ENCODE results near the gene GABRD. TPM values are rescaled to one million over a fixed set of nuclear protein-coding genes. Genes with fewer than 3 reads are reported as not detected.

Gene GABRD
- total RNA-seq, 1 donor from 2014 or later: under 0.01 TPM

- Histone ChIP-seq H3K4me1 (ENCODE audit: control insufficient read depth in 3 of 3, insufficient read depth in 3 of 3, low read length in 3 of 3) (no peaks in the 10 kb centered on the region), H3K9me3 (ENCODE audit: control insufficient read depth in 3 of 3, low read length in 3 of 3) (peaks cover 6 to 9% (median 8%) of the 10 kb centered on the region in 3 donors), H3K4me3 (ENCODE audit: low read length in 3 of 3) (no peak overlapping the region), H3K9ac (ENCODE audit: low read depth in 1 of 3, low read length in 3 of 3) (no peak overlapping the region), H3K27me3 (ENCODE audit: control insufficient read depth in 3 of 3, insufficient read depth in 3 of 3, low read length in 3 of 3) (peaks cover 64 to 78% (median 74%) of the 10 kb centered on the region in 3 donors), H3K27ac (ENCODE audit: low read depth, low read length) (no peak overlapping the region), H3K36me3 (ENCODE audit: control insufficient read depth in 3 of 3, insufficient read depth in 3 of 3, low read length in 3 of 3) (no peaks in the 10 kb centered on the region)
Observed at GRCh38 chr1:2073382-2074230, 54.5 kb downstream of the GABRD start.

DNA sequence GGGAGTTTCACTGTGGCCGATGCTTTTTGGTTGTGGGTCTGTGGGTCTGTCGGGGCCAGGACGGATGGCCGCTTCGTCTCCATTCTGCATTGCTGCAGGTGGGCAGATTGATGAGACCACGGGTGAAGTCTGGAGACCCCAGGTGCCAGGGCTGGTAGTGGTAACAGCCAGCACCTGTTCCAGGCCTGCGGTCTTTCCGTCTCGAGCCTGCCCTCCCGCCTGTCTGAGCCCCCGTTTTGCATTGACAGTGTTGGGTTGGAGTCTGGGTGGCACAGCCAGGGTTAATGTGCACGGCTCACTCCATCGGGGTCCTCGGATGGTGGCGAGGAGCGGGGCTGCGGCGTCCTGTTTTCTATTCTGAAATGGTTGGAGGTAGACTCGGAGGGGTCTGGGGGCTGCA, 55.3 kb downstream of the GABRD start:
- Histone ChIP-seq H3K4me1 (ENCODE audit: control insufficient read depth in 3 of 3, insufficient read depth in 3 of 3, low read length in 3 of 3) (no peaks in the 10 kb centered on the region), H3K27ac (ENCODE audit: low read depth, low read length) (no peak overlapping the region), H3K36me3 (ENCODE audit: control insufficient read depth in 3 of 3, insufficient read depth in 3 of 3, low read length in 3 of 3) (no peaks in the 10 kb centered on the region), H3K9ac (ENCODE audit: low read depth in 1 of 3, low read length in 3 of 3) (no peak overlapping the region), H3K9me3 (ENCODE audit: control insufficient read depth in 3 of 3, low read length in 3 of 3) (peaks cover 9 to 13% (median 10%) of the 10 kb centered on the region in 3 donors), H3K27me3 (ENCODE audit: control insufficient read depth in 3 of 3, insufficient read depth in 3 of 3, low read length in 3 of 3) (peaks cover 62 to 75% (median 68%) of the 10 kb centered on the region in 3 donors), H3K4me3 (ENCODE audit: low read length in 3 of 3) (no peak overlapping the region)

DNA sequence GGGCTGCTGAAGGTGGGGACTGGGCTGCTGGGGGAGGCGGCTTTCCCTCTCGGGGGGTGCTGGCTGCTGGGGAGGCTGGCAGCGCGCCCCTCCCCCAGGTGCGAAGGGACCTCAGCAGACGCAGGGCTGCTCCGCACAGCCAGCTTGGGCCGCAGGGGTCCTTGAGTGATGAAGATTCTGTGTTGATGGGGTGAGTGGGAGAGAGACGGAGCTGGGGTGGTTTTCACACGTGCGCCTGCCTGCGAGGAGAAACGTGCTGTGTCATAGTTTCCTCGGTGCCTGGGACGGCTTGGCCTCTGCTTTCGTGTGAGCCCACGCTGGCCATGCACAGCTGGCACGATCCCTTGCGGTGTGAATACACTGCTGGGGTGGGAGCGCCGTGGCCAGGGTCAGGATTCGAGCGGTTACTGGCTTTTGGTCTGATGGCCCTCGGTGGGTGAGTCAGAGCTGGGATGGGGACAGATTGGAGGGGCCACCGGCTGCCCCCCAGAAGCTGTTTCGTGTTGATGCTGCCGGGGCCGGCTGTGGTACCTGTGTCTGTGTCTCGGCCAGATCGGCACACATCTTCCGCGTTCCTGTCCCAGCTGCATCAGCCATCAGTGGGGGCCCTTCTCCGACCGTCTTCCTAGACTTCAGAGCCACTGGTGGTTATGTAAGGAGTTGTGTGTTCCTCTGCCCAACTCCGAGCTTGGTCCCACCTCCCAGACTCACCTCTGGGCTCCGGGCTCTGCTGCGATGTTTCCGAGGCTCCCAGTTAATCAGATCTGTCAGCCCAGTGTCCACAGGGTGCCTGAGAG, 56.0 kb downstream of the GABRD start:
- H3K36me3 ChIP-seq (ENCODE audit: control insufficient read depth in 3 of 3, insufficient read depth in 3 of 3, low read length in 3 of 3): no peaks in the 10 kb centered on the region
- peaks cover 9 to 13% (median 11%) of the 10 kb centered on the region in 3 donors for H3K9me3 ChIP-seq (ENCODE audit: control insufficient read depth in 3 of 3, low read length in 3 of 3)
- H3K4me1 ChIP-seq (ENCODE audit: control insufficient read depth in 3 of 3, insufficient read depth in 3 of 3, low read length in 3 of 3): no peaks in the 10 kb centered on the region
- no peak overlapping the region for H3K27ac ChIP-seq (ENCODE audit: low read depth, low read length)
- no peak overlapping the region for H3K9ac ChIP-seq (ENCODE audit: low read depth in 1 of 3, low read length in 3 of 3)
- H3K4me3 ChIP-seq (ENCODE audit: low read length in 3 of 3): no peak overlapping the region
- H3K27me3 ChIP-seq (ENCODE audit: control insufficient read depth in 3 of 3, insufficient read depth in 3 of 3, low read length in 3 of 3): peaks cover 55 to 70% (median 61%) of the 10 kb centered on the region in 3 donors

DNA sequence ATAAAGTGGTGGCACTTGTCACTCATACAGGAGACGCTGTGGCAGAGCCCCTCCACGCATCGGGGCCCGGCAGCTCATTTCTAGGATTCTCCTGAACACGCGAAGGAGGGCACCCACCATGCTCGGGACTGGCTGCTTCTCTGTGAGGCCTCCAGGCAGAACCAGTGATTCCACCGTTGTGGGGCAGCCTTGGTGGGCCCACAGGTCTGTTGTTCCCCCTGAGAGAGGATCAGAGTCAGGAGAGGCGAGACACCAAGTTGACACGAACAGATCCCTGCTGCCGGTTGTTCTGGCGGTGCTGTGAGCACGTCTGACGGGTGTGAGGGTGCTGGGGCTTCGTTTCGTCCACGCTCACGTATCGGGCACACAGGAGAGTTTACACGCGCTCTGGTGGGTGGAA, 57.7 kb downstream of the GABRD start:
- peaks cover 9 to 15% (median 11%) of the 10 kb centered on the region in 3 donors for H3K9me3 ChIP-seq (ENCODE audit: control insufficient read depth in 3 of 3, low read length in 3 of 3)
- no peaks in the 10 kb centered on the region for H3K4me1 ChIP-seq (ENCODE audit: control insufficient read depth in 3 of 3, insufficient read depth in 3 of 3, low read length in 3 of 3)
- H3K27me3 ChIP-seq (ENCODE audit: control insufficient read depth in 3 of 3, insufficient read depth in 3 of 3, low read length in 3 of 3): peaks cover 41 to 65% (median 47%) of the 10 kb centered on the region in 3 donors
- no peak overlapping the region for H3K27ac ChIP-seq (ENCODE audit: low read depth, low read length)
- H3K4me3 ChIP-seq (ENCODE audit: low read length in 3 of 3): no peak overlapping the region
- H3K36me3 ChIP-seq (ENCODE audit: control insufficient read depth in 3 of 3, insufficient read depth in 3 of 3, low read length in 3 of 3): no peaks in the 10 kb centered on the region
- no peak overlapping the region for H3K9ac ChIP-seq (ENCODE audit: low read depth in 1 of 3, low read length in 3 of 3)

DNA sequence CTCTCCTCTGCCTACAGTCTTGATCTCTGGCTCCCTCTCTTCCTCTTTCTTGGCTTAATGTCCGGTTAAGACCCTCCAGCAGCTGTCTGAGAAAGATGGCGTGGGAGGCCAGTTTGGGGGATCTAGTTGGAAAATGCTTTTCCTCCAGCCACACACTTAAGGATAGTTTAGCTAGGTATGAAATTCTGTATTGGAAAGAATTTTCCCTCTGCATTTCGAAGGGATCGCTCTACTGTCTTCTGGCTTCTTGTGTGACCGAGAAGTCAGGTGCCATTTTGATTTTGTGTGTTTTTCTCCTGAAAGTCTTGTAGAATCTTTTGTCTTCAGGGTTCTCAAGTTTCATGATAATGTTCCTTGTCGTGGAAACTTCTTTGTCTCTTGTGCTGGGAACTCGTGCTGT, 59.0 kb downstream of the GABRD start:
- no peak overlapping the region for H3K27ac ChIP-seq (ENCODE audit: low read depth, low read length)
- peaks cover 28 to 62% (median 38%) of the 10 kb centered on the region in 3 donors for H3K27me3 ChIP-seq (ENCODE audit: control insufficient read depth in 3 of 3, insufficient read depth in 3 of 3, low read length in 3 of 3)
- peaks cover 9 to 15% (median 11%) of the 10 kb centered on the region in 3 donors for H3K9me3 ChIP-seq (ENCODE audit: control insufficient read depth in 3 of 3, low read length in 3 of 3)
- H3K36me3 ChIP-seq (ENCODE audit: control insufficient read depth in 3 of 3, insufficient read depth in 3 of 3, low read length in 3 of 3): no peaks in the 10 kb centered on the region
- H3K4me3 ChIP-seq (ENCODE audit: low read length in 3 of 3): no peak overlapping the region
- no peaks in the 10 kb centered on the region for H3K4me1 ChIP-seq (ENCODE audit: control insufficient read depth in 3 of 3, insufficient read depth in 3 of 3, low read length in 3 of 3)
- H3K9ac ChIP-seq (ENCODE audit: low read depth in 1 of 3, low read length in 3 of 3): no peak overlapping the region

DNA sequence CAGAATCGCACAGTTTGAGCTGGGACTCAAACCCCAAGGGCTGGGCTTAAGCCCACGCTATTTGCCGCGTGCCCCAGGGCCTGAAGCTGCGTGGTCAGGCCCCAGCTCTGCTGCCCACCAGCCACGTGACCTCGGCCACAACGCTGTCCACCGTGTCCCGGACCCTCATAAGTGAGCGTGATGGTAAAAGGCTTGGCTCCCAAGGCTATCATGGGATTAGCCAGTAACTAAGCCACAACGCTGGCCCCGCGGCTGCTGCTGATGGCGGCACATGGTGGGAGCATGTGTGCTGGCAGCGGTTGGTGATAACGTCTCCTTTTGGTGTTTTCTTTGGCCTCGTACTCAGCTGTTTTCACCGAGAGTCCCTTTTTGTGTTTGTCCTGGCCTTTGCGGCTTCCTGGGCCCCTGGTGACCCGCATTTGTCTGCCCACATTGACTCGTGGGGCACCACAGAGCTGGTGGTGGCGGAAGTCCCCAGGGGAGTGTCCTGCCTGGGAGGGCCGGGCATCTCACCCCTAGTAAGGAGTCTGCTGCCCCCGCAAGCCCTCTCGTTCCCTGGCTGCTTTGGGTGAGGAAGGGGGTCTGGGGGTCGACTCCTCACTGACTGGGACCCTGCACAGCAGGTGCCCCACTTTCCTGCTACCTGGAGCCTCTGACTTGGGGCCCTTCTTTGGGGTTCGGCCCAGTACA, 60.4 kb downstream of the GABRD start:
- Histone ChIP-seq H3K9me3 (ENCODE audit: control insufficient read depth in 3 of 3, low read length in 3 of 3) (peaks cover 9 to 15% (median 11%) of the 10 kb centered on the region in 3 donors), H3K4me1 (ENCODE audit: control insufficient read depth in 3 of 3, insufficient read depth in 3 of 3, low read length in 3 of 3) (no peaks in the 10 kb centered on the region), H3K27ac (ENCODE audit: low read depth, low read length) (no peak overlapping the region), H3K27me3 (ENCODE audit: control insufficient read depth in 3 of 3, insufficient read depth in 3 of 3, low read length in 3 of 3) (peaks cover 15 to 49% (median 26%) of the 10 kb centered on the region in 3 donors), H3K9ac (ENCODE audit: low read depth in 1 of 3, low read length in 3 of 3) (no peak overlapping the region), H3K4me3 (ENCODE audit: low read length in 3 of 3) (no peak overlapping the region), H3K36me3 (ENCODE audit: control insufficient read depth in 3 of 3, insufficient read depth in 3 of 3, low read length in 3 of 3) (no peaks in the 10 kb centered on the region)

DNA sequence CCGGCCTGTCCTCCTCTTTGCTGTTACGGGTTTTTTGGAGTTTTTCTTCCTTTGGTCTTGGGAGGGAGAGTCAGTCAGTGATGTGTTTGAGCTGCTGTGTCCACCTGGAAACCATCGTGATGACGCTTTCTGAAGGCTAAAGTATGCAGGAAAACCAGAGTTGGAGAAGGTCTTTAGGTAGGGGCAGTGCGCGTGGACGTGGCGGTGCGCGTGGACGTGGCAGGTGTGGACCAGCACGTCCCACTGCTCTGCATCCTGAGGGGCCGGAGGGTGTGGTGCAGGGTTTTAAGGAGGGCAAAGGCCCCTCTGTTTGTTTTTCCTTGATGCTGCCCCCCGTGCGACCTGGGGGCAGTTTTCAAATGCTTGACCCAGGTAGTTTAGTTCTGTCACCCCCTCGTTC, 61.0 kb downstream of the GABRD start:
- Histone ChIP-seq H3K27ac (ENCODE audit: low read depth, low read length) (no peak overlapping the region), H3K9me3 (ENCODE audit: control insufficient read depth in 3 of 3, low read length in 3 of 3) (peaks cover 9 to 15% (median 11%) of the 10 kb centered on the region in 3 donors), H3K36me3 (ENCODE audit: control insufficient read depth in 3 of 3, insufficient read depth in 3 of 3, low read length in 3 of 3) (no peaks in the 10 kb centered on the region), H3K27me3 (ENCODE audit: control insufficient read depth in 3 of 3, insufficient read depth in 3 of 3, low read length in 3 of 3) (peaks cover 10 to 46% (median 24%) of the 10 kb centered on the region in 3 donors), H3K9ac (ENCODE audit: low read depth in 1 of 3, low read length in 3 of 3) (no peak overlapping the region), H3K4me3 (ENCODE audit: low read length in 3 of 3) (no peak overlapping the region), H3K4me1 (ENCODE audit: control insufficient read depth in 3 of 3, insufficient read depth in 3 of 3, low read length in 3 of 3) (no peaks in the 10 kb centered on the region)

Other genes starting within 250 kb of the GABRD start
- gene NADK, start 240.9 kb upstream of the GABRD start, total RNA-seq: 11.5 TPM
- 61.6 TPM for gene GNB1, start 128.3 kb upstream of the GABRD start, total RNA-seq
- gene CALML6, start 104.1 kb upstream of the GABRD start, total RNA-seq: 191 TPM
- gene TMEM52, start 100.1 kb upstream of the GABRD start, total RNA-seq: 21.9 TPM
- gene CFAP74, start 15.6 kb upstream of the GABRD start, total RNA-seq: under 0.01 TPM
- 4.2 TPM for gene PRKCZ, start 31.1 kb downstream of the GABRD start, total RNA-seq
- 13.0 TPM for gene FAAP20, start 175.4 kb downstream of the GABRD start, total RNA-seq
- 19.3 TPM for gene SKI, start 209.0 kb downstream of the GABRD start, total RNA-seq

Measured in skeletal muscle tissue (tissue), 4 donors.